SIG-M5 (cell line): Measurements from ENCODE around the gene ADCYAP1R1.

ENCODE experiments used
- DNase-seq: peaks from one replicate; lab custom pipeline; 2025; lab: John Stamatoyannopoulos, UW

Gene ADCYAP1R1

GRCh38 chr7:31068006-31068675, 16.0 kb downstream of the ADCYAP1R1 start:
- DNase-seq, result no peak

DNA sequence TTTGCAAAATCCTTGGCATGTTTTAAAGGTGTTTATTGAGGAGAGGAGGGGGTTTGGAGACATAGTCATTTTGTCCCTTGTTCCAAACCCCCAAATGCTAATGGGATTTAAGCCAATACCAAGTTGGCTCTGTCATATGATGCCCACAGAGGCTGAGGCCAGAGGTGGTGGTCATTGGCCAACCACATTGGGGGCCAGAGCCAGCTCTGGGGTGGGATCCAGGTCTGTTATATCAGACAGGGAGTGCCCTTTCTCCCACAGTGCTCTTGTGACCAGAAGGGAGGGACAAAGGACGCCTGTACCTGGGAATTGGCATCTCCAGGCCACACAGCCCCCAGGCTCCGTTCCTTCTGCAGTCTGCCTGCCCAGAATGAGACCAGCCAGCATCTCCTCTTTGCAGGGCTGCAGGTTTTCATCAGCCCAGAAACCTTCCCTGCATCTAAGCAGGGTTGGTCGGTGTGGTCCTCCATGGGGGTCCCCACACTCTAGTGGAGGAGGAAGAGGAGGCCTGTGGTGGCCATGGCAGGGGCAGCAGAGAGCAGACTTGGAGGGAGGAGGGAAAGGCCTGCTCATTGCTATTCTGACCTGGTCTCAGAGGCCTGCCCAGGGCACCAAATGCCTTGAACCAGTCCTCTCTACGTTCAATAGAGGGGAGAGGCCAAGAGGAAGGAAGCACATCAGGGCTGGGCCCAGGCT, 17.9 kb downstream of the ADCYAP1R1 start:
- no peak for DNase-seq

DNA sequence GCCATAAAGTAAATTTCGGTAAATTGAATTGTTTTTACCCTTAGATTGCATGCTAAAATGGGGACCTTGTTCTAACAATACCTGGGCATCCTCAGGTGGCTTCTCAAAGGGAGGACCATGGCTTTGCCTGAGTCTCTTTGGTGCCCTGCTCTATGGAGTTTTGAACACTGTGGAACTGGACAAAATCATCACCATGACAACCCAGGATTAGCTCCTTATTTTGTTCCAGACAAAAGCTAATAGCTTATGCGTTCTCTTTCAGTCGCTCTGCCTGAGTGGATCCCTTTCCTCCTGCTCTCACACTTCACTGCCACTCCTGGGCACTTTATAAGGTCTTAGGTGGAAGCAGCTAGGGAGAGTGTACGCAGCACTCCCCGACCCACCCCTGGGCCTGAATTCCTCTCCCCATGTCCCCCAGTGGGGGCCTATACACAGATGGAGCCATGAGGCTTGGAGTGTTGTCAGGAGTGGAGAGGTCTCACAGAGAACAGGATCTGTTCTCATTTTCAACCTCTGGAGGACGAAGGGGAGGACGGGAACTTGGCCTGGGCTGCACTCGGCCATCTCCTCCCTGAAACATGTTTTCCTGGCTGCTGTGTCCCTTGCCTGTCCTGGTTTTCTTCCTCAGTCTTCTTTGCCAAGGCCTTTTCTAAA, 19.0 kb downstream of the ADCYAP1R1 start:
- no peak for DNase-seq

DNA sequence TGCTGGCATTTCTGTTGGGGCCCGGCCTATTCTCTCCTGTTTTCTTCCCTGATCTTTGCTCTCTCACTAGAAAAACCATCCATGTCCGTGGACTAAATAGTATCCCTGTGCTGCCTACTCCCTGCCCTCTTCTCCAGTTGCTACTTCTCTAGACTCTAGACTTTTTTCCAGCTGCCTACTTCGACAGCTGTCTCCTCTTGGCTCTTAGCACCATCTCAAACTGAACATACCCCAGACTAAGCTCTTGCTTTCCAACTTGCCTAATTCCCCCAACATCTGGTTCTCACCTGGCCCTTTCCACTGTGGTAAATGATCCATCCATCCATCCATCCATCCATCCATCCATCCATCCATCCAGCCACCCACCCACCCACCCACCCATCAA, 19.5 kb downstream of the ADCYAP1R1 start:
- no peak for DNase-seq

DNA sequence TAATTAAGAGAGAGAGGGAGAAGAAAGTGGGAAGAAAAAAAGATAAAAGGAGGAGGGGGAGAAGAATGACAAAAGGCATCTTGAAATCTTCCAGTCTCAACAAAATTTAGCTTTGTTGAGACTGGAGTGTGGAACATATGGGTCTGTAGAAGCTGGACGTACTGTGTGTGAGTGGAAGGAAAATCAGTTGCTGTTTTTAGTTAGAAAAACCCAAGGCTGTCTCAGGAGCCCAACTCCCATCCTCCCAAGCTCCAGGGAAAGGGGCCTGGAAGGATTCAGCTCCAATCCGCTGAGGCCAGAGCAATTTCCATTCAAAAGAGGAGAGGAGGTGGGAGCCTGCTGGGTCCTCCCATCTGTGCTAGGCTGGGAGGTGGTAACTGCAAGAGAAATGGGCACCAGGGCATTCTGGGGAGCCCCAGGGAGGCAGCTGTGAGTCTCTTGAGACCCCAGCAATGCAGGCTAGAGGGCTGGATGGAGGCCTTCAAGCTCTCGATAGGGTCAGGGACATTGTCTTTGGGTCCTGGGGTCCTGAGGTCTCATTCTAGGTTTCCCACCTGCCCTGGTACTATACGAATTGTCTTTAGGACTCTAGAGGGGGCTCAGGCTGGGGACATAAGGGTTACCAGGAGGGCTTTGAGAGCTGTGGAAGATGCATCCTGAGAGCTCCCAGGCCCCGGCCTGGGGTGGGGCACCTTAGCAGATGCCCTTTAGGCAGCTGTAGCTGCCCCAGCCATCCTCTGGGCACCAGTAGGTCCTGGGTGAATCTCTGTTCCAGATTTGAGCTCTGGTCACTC, 21.4 kb downstream of the ADCYAP1R1 start:
- no peak for DNase-seq

DNA sequence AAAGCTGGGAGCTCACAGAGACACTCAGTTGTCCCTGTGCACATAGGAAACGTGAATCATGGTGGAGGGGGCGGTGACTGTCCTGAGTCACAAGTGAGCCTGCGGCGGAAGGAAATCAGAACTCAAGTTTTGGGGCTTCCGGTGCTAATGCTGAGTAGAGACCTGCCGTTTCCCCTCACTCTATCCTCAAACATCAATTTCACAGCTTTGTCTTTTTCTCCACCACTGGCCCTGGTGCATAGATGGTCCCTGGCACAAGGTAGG, 21.9 kb downstream of the ADCYAP1R1 start:
- DNase-seq, result no peak

DNA sequence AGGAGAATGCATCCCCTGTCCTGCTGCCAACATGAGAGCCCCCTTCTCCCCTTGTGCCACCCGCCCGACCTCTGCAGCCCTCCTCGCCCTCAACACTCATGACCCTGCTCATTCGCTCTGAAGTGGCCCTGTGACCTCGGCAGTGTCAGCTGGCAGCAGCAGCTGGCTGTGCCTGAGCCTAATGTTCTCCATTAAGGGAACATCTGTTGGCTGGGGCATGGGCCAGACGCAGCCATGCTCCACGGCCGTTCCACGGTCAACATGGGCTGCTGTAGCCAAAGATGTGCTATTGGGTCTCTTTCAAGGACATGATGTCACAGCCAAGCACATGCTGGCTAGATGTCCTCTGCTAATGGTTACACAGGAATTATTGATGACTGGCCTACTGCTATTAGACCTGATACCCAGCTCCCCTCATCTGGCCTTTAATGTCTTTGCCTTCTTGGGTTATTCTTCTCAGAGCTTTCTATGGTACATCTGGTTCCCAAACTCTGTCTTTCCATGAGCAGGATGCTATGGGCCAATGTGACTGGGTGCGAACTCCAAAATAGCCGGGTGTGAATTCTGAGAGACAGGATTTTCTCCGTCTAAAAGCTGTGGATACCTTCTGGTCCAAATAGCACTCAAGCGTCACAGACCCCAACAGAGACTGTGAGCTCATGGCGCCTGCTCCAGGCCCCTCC, 22.4 kb downstream of the ADCYAP1R1 start:
- DNase-seq, result no peak

GRCh38 chr7:31075086-31075405, 22.9 kb downstream of the ADCYAP1R1 start:
- no peak for DNase-seq

GRCh38 chr7:31076051-31076450, 23.9 kb downstream of the ADCYAP1R1 start:
- DNase-seq, result no peak

- DNase-seq, result no peak
These were observed 24.7 kb downstream of the ADCYAP1R1 start for GRCh38 chr7:31076641-31077310.

GRCh38 chr7:31077484-31078362, 25.6 kb downstream of the ADCYAP1R1 start:
- DNase-seq, result no peak

- DNase-seq, result no peak
These were observed 26.4 kb downstream of the ADCYAP1R1 start for GRCh38 chr7:31078363-31078990.

DNA sequence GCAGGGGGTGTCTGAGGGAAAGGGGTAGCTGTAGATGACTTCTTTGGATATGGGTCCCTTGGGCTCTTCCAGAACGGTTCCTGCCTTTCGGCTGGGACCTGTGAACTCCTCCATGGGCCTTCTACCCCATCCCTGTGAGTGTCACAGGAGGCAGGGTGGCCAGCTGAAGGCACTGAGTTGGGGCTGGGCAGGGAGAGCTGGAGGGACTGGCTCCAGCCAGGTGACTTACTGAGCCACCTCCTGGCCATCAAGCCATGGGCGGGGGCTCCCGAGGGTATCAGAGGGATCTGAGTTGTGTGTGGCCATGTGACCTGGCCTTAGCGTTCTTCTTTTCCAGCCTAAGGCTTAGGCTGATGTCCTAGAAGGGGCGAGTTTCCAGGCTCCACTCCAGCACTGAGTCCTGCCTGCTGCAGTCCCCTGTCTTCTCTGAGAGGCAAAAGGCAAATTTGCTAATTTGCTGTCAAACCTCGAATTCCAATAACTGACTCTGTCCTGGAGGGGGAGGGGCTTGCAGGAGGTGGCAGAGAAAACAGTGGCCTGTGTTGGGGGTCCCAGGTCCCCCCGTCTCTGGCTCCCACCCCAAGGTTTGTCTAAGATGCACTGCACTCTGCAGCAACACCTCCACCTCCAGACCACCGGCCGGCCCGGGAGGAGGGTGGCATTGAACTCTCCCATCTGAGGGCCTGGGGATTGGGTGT, 27.2 kb downstream of the ADCYAP1R1 start:
- DNase-seq, result no peak

- no peak for DNase-seq
These were observed 27.9 kb downstream of the ADCYAP1R1 start for GRCh38 chr7:31079824-31080511.

DNA sequence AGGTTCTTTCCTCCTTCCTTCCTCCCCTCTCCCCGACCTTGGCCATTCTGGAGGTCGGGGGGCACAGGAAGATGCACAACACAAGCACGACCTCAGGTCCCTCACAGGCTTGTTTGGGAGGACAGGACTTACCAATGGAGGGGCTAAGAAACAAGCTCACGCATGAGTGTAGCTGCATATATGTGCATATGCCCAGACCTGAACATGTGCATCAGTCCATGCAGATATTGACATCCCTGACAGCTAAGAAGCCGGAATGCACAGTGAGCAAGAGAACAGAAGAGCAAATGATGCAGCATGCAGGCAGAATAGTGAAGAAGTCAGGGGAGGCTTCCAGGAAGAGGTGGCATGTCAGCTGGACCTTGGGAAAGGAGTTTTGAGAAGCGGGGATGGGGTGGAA, 28.7 kb downstream of the ADCYAP1R1 start:
- DNase-seq, result no peak

GRCh38 chr7:31082017-31082416, 29.9 kb downstream of the ADCYAP1R1 start:
- no peak for DNase-seq

DNA sequence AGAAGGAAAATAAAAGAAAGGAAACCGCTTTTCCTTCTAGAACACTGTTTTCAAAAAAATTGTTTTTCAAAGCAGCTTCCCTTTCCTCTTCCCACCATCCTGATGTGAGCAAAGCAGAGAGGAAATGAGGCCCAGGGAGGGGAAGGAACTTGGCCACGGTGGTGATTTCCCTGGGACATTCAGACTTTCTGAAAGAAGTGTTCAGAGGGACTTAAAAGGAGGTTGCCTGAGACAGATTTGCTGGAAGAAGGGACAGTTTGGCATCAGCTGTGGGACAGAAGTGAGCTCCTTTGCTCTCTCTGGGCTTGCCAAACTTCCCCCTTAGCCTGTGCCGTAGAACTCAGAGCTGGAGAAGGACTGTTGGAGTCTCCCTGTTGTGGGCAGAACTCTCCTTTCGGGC, 30.3 kb downstream of the ADCYAP1R1 start:
- no peak for DNase-seq

- DNase-seq, result no peak
These were observed 31.2 kb downstream of the ADCYAP1R1 start for GRCh38 chr7:31083210-31083786.

GRCh38 chr7:31084226-31084625, 32.1 kb downstream of the ADCYAP1R1 start:
- DNase-seq, result no peak
